ENCODE measurements around the gene BICD2. TPM values are rescaled to one million over a fixed set of nuclear protein-coding genes. Genes with fewer than 3 reads are reported as not detected.
"Not testable (repeated sequence)": the region's sequence is repeated elsewhere in the genome, so short reads cannot be mapped to it uniquely, and the experiment has no call there.

Gene BICD2
- total and polyA plus RNA-seq, 8 donors = 23.7 to 34.5 (median 28.4) TPM

DNA sequence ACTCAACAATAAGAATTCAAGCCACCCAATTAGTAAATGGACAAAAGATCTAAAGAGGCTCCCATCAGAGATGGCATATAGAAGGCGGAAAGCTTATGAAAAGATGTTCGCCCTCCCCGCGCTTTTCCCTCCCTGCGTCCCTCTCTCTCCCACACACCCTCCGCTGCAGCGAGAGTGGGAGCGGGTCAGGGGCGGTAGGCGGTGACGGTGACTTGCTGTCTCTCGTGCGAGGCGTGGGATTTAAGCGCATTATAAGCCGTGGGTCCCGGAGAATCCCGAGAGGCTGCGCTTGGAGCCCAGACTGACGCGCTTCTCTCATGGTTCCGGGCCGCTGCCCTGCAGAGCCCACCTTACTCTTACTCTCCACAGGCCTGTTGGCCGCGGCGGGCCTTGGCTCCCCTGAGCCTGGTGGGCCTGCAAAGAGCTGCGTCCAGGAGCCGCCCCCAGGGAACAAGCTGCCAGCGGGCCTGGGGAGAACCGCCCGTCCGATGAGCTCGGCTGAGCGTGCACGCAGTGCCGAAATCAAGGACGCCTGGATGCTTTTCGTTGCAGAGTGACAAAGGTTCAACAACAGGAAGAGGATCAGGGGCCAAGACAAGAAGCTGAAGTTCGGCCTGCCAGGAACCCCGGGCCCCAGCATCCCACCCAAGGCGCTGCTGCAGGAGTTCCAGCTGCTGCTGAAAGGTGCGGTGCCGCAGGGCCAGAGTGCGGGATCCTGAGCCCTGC lies 42.6 kb upstream of the BICD2 start:
- TF ChIP-seq, protein P1, sequence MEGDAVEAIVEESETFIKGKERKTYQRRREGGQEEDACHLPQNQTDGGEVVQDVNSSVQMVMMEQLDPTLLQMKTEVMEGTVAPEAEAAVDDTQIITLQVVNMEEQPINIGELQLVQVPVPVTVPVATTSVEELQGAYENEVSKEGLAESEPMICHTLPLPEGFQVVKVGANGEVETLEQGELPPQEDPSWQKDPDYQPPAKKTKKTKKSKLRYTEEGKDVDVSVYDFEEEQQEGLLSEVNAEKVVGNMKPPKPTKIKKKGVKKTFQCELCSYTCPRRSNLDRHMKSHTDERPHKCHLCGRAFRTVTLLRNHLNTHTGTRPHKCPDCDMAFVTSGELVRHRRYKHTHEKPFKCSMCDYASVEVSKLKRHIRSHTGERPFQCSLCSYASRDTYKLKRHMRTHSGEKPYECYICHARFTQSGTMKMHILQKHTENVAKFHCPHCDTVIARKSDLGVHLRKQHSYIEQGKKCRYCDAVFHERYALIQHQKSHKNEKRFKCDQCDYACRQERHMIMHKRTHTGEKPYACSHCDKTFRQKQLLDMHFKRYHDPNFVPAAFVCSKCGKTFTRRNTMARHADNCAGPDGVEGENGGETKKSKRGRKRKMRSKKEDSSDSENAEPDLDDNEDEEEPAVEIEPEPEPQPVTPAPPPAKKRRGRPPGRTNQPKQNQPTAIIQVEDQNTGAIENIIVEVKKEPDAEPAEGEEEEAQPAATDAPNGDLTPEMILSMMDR (IDR thresholded peaks at IDR 0.05) = no peak
- ATAC-seq (no peak), DNase-seq (no peak)
- Histone ChIP-seq H3K9me3 (no peaks in the 10 kb centered on the region), H3K4me1 (peaks cover 20 to 24% of the 10 kb centered on the region in 2 donors), H3K4me3 (no peak overlapping the region), H3K36me3 (no peaks in the 10 kb centered on the region), H3K27me3 (peaks cover 70 to 98% of the 10 kb centered on the region in 2 donors), H3K27ac (no peak overlapping the region)
- intact Hi-C loops (cut with DNase I) = no loop called here

DNA sequence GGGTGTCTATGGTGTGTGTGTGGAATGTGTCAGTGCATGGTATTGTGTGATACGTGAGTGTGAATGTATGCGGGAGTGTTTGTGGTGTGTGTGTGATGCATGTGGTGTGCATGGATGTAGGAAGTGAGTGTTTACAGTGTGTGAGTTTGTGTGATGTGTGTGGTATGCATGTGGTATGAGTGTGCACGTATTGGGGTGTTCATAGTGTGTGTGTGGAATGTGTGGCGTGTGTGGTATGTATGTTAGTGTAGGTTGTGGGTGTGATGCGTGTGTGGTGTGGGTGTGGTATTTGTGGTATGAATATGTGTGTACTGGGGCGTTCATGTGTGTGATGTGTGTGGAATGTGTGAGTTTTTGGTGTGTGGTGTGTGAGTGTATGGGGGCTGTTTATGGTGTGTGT lies 40.1 kb upstream of the BICD2 start:
- H3K4me1 ChIP-seq = peaks cover 18 to 24% of the 10 kb centered on the region in 2 donors
- intact Hi-C loops (cut with DNase I) = no loop called here
- H3K9me3 ChIP-seq = no peaks in the 10 kb centered on the region
- no peak overlapping the region for H3K27ac ChIP-seq
- TF ChIP-seq, protein P1 (IDR thresholded peaks at IDR 0.05) = no peak
- no peak for ATAC-seq
- peaks cover 45 to 83% of the 10 kb centered on the region in 2 donors for H3K27me3 ChIP-seq
- DNase-seq = no peak
- H3K4me3 ChIP-seq = no peak overlapping the region
- H3K36me3 ChIP-seq = no peaks in the 10 kb centered on the region

DNA sequence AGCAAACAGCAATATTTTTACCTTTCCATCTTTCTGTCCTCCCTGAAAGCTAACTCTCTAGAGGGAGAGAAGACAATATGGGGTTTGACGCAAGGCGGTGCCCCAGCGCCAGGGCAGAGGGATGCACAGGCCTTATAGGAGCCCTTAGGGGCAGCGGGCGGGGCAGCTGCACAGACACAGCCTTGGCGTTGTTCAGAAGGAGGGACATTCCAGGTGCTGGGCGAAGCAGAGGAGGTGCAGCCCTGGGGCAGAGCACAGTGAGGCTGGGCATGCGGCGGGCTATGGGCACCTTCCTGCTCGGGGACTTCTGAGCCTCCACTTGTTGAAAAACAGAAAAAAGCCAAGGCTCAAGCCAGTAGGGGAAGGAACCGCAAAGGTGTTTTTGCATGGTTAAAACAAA lies 33.7 kb upstream of the BICD2 start:
- ATAC-seq = no peak
- Histone ChIP-seq H3K36me3 (no peaks in the 10 kb centered on the region), H3K4me3 (no peak overlapping the region), H3K9me3 (no peaks in the 10 kb centered on the region), H3K4me1 (no peaks in the 10 kb centered on the region), H3K27me3 (peaks cover 7 to 68% of the 10 kb centered on the region in 2 donors), H3K27ac (no peak overlapping the region)
- TF ChIP-seq, protein P1 (IDR thresholded peaks at IDR 0.05) = no peak
- intact Hi-C loops (cut with DNase I) = no loop called here
- DNase-seq = no peak

DNA sequence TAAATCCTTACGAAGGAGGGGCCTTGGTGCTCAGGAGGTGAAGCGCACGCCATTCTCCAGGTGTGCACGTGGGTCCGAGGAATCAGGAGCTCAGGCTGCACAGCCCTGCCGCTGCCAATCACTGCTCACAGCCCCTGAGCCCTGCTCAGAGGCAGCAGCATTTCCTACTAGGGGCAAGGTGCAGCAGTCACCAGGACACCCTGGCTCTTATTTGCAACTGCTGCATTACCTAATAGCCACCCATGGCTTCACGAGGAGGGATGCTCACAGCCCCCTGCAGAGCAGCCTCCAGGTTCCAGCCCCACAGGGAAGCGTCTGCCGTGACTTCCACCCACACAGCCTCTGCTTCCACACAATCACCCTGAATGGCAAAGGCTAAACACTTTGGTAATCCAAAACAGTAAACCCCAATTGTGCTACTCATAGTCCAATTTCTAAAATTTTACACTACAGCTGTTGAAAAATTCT lies 31.7 kb upstream of the BICD2 start:
- DNase-seq; H3K4me1 ChIP-seq; H3K9me3 ChIP-seq; H3K36me3 ChIP-seq; ATAC-seq; H3K27ac ChIP-seq; H3K4me3 ChIP-seq; intact Hi-C loops (cut with DNase I): not testable (repeated sequence)
- peaks cover 7 to 56% of the 10 kb centered on the region in 2 donors for H3K27me3 ChIP-seq

DNA sequence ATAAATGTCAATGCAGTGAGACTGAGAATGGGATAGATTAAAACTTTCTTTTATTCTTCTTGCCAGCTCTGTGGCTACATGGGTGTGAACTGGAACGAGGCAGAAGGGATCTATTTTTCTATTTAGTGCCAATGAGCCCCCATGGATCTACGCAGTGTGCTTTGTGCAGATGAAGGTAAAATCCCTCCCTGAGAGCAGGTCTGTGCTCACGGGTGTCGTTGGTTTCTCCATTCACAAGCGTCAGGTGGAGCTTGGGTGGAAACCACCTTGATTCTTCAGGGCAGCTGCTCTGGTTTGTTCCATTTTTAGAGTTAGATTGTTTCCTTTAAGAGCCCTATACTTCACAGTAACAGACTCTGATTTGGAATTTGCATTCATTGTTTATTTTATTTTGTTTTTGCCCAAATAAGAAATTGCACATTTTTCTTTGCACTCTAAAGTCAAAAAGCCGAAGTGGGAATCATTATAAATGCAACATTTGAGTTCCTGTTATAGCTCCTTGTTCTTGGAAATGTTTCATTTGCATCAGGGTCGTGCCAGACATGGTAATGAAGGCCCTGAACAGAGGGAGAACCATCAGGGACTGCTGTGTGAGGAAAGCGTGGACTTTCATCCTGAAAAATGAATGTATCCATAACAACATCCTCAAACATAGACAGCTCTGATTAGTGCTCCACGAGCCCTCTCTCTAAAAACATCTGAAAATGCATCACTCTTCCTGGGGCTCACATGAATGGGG lies 31.1 kb upstream of the BICD2 start:
- Histone ChIP-seq H3K36me3 (no peaks in the 10 kb centered on the region), H3K4me3 (no peak overlapping the region), H3K9me3 (no peaks in the 10 kb centered on the region), H3K27ac (no peak overlapping the region), H3K27me3 (peaks cover 7 to 52% of the 10 kb centered on the region in 2 donors), H3K4me1 (peaks cover 0 to 4% of the 10 kb centered on the region in 2 donors)
- intact Hi-C loops (cut with DNase I) = no loop called here
- no peak for DNase-seq
- TF ChIP-seq, protein P1 (IDR thresholded peaks at IDR 0.05) = no peak
- ATAC-seq = no peak

Measured in left lung (tissue), 10 donors.